Fibroblast of lung (primary cell): Measurements from ENCODE around the gene ZFYVE27. TPM values are rescaled to one million over a fixed set of nuclear protein-coding genes. Genes with fewer than 3 reads are reported as not detected.

Experiments used
- DNase-seq, 2 donors: peaks; one replicate each; pipeline versions ENCODE4 v3.0.0 to v3.0.0-alpha.2; 2010; ENCODE audit warnings: low read depth in 2 of 2
- H2AFZ ChIP-seq: 2 replicates; pipeline ENCODE4 v1.5.1; 2012; ENCODE audit warnings: low read length, control low read depth, inconsistent platforms
- H3K27ac ChIP-seq: 2 replicates; pipeline ENCODE4 v1.5.1; 2011; ENCODE audit warnings: low read length, control low read depth; ENCODE audit not compliant: insufficient read depth
- H3K27me3 ChIP-seq: 2 replicates; pipeline ENCODE4 v1.5.1; 2011; ENCODE audit warnings: mild to moderate bottlenecking, low read length; ENCODE audit not compliant: control insufficient read depth, insufficient read depth
- H3K36me3 ChIP-seq: 2 replicates; pipeline ENCODE4 v1.5.1; 2011; ENCODE audit warnings: low read length; ENCODE audit not compliant: control insufficient read depth, insufficient read depth
- H3K4me1 ChIP-seq: 2 replicates; pipeline ENCODE4 v1.5.1; 2011; ENCODE audit warnings: low read length; ENCODE audit not compliant: control insufficient read depth, insufficient read depth; ENCODE audit errors: extremely low read depth
- H3K4me2 ChIP-seq: 2 replicates; pipeline ENCODE4 v1.5.1; 2011; ENCODE audit warnings: low read length, control low read depth; ENCODE audit not compliant: insufficient read depth; ENCODE audit errors: extremely low read depth
- H3K4me3 ChIP-seq, 4 experiments: fragments of 200-600 bp in 1 of 4; sonication (generic) in 1 of 4; replicated peaks in 1 of 4; 2 replicates each; pipeline ENCODE4 v1.5.1; 2011 to 2016; ENCODE audit warnings: low read length in 4 of 4, low read depth in 3 of 4, mild to moderate bottlenecking in 3 of 4, control low read depth in 2 of 4, inconsistent platforms in 1 of 4, mixed read lengths in 1 of 4; ENCODE audit not compliant: insufficient read depth in 1 of 4; ENCODE audit errors: control extremely low read depth in 1 of 4
- H3K79me2 ChIP-seq: 2 replicates; pipeline ENCODE4 v1.5.1; 2012; ENCODE audit warnings: mild to moderate bottlenecking, low read length, inconsistent platforms; ENCODE audit not compliant: control insufficient read depth, insufficient read depth
- H3K9ac ChIP-seq: 2 replicates; pipeline ENCODE4 v1.5.1; 2011; ENCODE audit warnings: mild to moderate bottlenecking, low read length, control low read depth; ENCODE audit not compliant: insufficient read depth
- H3K9me3 ChIP-seq: 2 replicates; pipeline ENCODE4 v1.5.1; 2012; ENCODE audit warnings: low read depth, low read length; ENCODE audit not compliant: control insufficient read depth, insufficient read depth
- H4K20me1 ChIP-seq: 2 replicates; pipeline ENCODE4 v1.5.1; 2011; ENCODE audit warnings: low read length; ENCODE audit not compliant: control insufficient read depth, insufficient read depth; ENCODE audit errors: extremely low read depth
- EZH2 ChIP-seq: IDR thresholded peaks from 2 replicates; pipeline ENCODE4 v1.5.1; 2012; ENCODE audit warnings: low read length, control low read depth, mild to moderate bottlenecking; ENCODE audit errors: missing control alignments
- polyA plus RNA-seq, 2 donors: library from polyadenylated mRNA; depleted of rRNA in 1 of 2; stranded (reverse) in 1 of 2; unstranded in 1 of 2; fragments of >200 nt; gene quantifications; 2 replicates each; pipeline ENCODE4 v1.2.1, GENCODE V29; 2011 to 2012; ENCODE audit warnings: missing spikeins in 1 of 2
- total RNA-seq: library from RNA; depleted of rRNA; stranded (reverse); fragments of >200 nt; gene quantifications from 2 replicates; pipeline ENCODE4 v1.2.1, GENCODE V29; 2014
- TF ChIP-seq, protein P1 (sequence below), 2 donors: IDR thresholded peaks in 1 of 2; conservative IDR thresholded peaks in 1 of 2; 1 replicate in 1 of 2; 2 replicates in 1 of 2; pipeline ENCODE4 v1.5.1; 2011 to 2012; ENCODE audit warnings: low read length in 2 of 2, control low read depth in 1 of 2, inconsistent platforms in 1 of 2, low read depth in 1 of 2, mild to moderate bottlenecking in 1 of 2

The ZFYVE27 gene
- total and polyA plus RNA-seq, 2 donors (not counting 1 experiment from before 2014, with no cell fraction given), result 8.3 to 22.1 TPM

DNA sequence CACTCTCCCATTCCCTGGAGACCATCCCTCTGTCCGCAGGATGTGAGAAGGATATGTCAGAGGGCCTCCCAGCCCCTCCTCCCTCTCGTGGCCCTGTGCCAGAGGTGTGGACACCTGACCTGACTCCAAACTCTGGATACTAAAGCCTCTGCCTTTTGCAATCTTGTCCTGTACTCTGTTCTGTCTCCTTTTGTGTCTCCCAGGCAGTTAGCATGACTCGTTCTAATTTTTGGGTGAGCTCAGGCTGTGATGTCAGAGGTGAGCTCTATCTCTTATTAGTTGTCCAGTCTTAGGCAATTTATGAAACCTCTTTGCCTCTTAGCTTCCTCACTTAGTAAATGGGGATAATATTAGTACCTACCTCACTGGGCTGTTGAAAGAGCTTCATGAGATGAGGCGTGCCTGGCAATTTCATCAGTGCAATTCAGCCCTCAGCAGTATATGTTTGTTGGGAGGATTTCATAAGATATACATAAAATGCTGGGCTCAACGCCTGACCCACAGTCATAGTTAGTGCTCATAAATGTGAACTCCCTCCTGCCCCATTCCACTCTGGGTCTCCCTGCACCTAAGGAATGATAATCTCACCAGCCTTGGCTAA, 12.5 kb upstream of the ZFYVE27 start:
- DNase-seq, result peak; percentile 30 to 63
- TF ChIP-seq, protein P1, sequence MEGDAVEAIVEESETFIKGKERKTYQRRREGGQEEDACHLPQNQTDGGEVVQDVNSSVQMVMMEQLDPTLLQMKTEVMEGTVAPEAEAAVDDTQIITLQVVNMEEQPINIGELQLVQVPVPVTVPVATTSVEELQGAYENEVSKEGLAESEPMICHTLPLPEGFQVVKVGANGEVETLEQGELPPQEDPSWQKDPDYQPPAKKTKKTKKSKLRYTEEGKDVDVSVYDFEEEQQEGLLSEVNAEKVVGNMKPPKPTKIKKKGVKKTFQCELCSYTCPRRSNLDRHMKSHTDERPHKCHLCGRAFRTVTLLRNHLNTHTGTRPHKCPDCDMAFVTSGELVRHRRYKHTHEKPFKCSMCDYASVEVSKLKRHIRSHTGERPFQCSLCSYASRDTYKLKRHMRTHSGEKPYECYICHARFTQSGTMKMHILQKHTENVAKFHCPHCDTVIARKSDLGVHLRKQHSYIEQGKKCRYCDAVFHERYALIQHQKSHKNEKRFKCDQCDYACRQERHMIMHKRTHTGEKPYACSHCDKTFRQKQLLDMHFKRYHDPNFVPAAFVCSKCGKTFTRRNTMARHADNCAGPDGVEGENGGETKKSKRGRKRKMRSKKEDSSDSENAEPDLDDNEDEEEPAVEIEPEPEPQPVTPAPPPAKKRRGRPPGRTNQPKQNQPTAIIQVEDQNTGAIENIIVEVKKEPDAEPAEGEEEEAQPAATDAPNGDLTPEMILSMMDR (conservative IDR thresholded peaks at IDR 0.05 in 1 of 2, IDR thresholded peaks at IDR 0.05 in 1 of 2; ENCODE audit: low read depth in 1 of 2, low read length in 2 of 2), result no peak
- no peak for TF ChIP-seq EZH2
- H3K27ac ChIP-seq, result peak overlapping the region; percentile 10

DNA sequence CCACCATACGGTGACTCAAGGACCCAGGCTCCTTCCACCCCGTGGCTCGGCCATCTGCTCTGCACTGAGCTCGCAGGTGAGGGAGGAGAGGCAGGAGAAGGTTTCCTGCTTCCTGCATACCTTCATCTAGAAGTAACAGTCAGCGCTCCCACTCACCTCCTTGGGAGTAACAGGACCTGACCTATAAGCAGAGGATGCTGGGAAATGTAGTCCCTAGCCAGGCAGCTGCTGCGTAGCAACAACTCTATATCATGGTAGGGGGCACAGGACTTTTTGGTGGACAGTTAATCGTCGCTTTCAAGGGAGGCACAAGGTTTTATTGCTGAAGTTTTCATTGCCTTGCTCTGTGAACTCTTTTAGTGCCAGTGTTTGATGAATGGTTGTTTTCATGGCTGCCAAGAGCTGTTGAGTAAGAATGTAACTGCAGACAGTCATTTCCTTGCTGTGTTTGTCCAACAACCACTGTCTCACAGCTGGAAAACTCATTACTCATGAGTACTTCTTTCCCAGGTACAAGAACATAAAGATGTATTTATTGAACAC, 10.2 kb upstream of the ZFYVE27 start:
- Histone ChIP-seq H3K27ac (no peak overlapping the region), H3K4me1 (peaks cover 5% of the 10 kb centered on the region), H4K20me1 (no peaks in the 10 kb centered on the region), H3K4me3 (peak overlapping the region in 1 of 4 experiments; percentile 36), H3K9ac (no peak overlapping the region), H3K79me2 (no peaks in the 10 kb centered on the region), H3K27me3 (no peaks in the 10 kb centered on the region), H3K36me3 (no peaks in the 10 kb centered on the region), H3K9me3 (no peaks in the 10 kb centered on the region), H2AFZ (no peak overlapping the region), H3K4me2 (peak overlapping the region; percentile 46)
- DNase-seq, result peak; percentile 84 to 86
- TF ChIP-seq EZH2, result no peak
- TF ChIP-seq, protein P1 (conservative IDR thresholded peaks at IDR 0.05 in 1 of 2, IDR thresholded peaks at IDR 0.05 in 1 of 2; ENCODE audit: low read depth in 1 of 2, low read length in 2 of 2), result no peak

More for the DNA sequence above, 12.5 kb upstream of the ZFYVE27 start:
- Histone ChIP-seq H3K36me3 (no peaks in the 10 kb centered on the region), H3K4me1 (peaks cover 3% of the 10 kb centered on the region), H4K20me1 (no peaks in the 10 kb centered on the region), H3K27me3 (no peaks in the 10 kb centered on the region), H3K9ac (no peak overlapping the region), H2AFZ (no peak overlapping the region), H3K4me2 (no peak overlapping the region), H3K9me3 (no peaks in the 10 kb centered on the region), H3K4me3 (no peak overlapping the region), H3K79me2 (no peaks in the 10 kb centered on the region)

DNA sequence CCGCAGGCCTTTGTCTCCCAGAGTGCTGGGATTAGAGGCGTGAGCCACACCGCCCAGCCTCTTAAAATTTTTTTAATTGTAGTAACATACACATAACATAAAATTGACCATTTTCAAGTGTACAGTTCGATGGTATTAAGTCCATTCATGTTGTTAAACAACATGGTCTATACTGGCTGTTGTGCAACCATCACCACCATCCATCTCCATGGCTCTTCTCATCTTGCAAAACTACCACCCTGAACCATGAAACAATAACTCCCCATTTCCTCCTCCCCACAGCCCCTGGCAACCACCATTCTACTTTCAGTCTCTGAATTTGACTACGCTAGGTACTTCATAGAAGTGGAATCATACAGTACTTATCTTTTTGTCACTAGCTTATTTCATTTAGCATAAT, 7.9 kb upstream of the ZFYVE27 start:
- Histone ChIP-seq H3K79me2 (no peaks in the 10 kb centered on the region), H3K4me3 (no peak overlapping the region), H3K4me1 (peaks cover 5% of the 10 kb centered on the region), H3K9ac (no peak overlapping the region), H3K9me3 (no peaks in the 10 kb centered on the region), H3K27ac (no peak overlapping the region), H3K27me3 (no peaks in the 10 kb centered on the region), H2AFZ (no peak overlapping the region), H3K36me3 (no peaks in the 10 kb centered on the region), H3K4me2 (no peak overlapping the region), H4K20me1 (no peaks in the 10 kb centered on the region)
- DNase-seq, result no peak
- TF ChIP-seq, protein P1 (conservative IDR thresholded peaks at IDR 0.05 in 1 of 2, IDR thresholded peaks at IDR 0.05 in 1 of 2; ENCODE audit: low read depth in 1 of 2, low read length in 2 of 2), result no peak
- TF ChIP-seq EZH2, result no peak
